PFSK-1 (cell line): ENCODE measurements around the gene SYNE2.

Experiments
- FOXP2 ChIP-seq: optimal IDR thresholded peaks from 2 replicates; pipeline ENCODE3; 2011; ENCODE audit warnings: borderline replicate concordance, control low read depth, inconsistent platforms; ENCODE audit not compliant: insufficient read depth; ENCODE audit errors: extremely low read length, extremely low read depth
- POLR2AphosphoS5 ChIP-seq: IDR thresholded peaks from 2 replicates; pipeline ENCODE4 v1.6.1; 2012; ENCODE audit warnings: low read depth, mild to moderate bottlenecking, control low read depth, low read length, moderate library complexity
- SIN3A ChIP-seq: IDR thresholded peaks from 2 replicates; pipeline ENCODE4 v1.6.1; 2012; ENCODE audit warnings: mild to moderate bottlenecking, low read length, moderate library complexity, borderline replicate concordance; ENCODE audit not compliant: insufficient read depth
- TAF1 ChIP-seq: IDR thresholded peaks from 2 replicates; pipeline ENCODE4 v1.6.1; 2012; ENCODE audit warnings: low read length, control low read depth, borderline replicate concordance; ENCODE audit not compliant: insufficient read depth
- TF ChIP-seq, protein P1 (sequence below), 2 experiments: IDR thresholded peaks; 2 replicates each; pipeline versions ENCODE4 v1.6.1 to v1.8.0; 2011 to 2012; ENCODE audit warnings: low read depth in 2 of 2, low read length in 2 of 2, control low read depth in 1 of 2, inconsistent platforms in 1 of 2, mild to moderate bottlenecking in 1 of 2, moderate library complexity in 1 of 2; ENCODE audit not compliant: insufficient read depth in 1 of 2

Gene SYNE2

GRCh38 chr14:63881926-63882325 lies 29.1 kb downstream of the SYNE2 start:
- TF ChIP-seq TAF1 (no peak), POLR2AphosphoS5 (no peak), SIN3A (no peak), FOXP2 (no peak)
- TF ChIP-seq, protein P1, sequence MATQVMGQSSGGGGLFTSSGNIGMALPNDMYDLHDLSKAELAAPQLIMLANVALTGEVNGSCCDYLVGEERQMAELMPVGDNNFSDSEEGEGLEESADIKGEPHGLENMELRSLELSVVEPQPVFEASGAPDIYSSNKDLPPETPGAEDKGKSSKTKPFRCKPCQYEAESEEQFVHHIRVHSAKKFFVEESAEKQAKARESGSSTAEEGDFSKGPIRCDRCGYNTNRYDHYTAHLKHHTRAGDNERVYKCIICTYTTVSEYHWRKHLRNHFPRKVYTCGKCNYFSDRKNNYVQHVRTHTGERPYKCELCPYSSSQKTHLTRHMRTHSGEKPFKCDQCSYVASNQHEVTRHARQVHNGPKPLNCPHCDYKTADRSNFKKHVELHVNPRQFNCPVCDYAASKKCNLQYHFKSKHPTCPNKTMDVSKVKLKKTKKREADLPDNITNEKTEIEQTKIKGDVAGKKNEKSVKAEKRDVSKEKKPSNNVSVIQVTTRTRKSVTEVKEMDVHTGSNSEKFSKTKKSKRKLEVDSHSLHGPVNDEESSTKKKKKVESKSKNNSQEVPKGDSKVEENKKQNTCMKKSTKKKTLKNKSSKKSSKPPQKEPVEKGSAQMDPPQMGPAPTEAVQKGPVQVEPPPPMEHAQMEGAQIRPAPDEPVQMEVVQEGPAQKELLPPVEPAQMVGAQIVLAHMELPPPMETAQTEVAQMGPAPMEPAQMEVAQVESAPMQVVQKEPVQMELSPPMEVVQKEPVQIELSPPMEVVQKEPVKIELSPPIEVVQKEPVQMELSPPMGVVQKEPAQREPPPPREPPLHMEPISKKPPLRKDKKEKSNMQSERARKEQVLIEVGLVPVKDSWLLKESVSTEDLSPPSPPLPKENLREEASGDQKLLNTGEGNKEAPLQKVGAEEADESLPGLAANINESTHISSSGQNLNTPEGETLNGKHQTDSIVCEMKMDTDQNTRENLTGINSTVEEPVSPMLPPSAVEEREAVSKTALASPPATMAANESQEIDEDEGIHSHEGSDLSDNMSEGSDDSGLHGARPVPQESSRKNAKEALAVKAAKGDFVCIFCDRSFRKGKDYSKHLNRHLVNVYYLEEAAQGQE (IDR thresholded peaks at IDR 0.05; ENCODE audit: insufficient read depth in 1 of 2, low read depth in 2 of 2, low read length in 2 of 2), result no peak

DNA sequence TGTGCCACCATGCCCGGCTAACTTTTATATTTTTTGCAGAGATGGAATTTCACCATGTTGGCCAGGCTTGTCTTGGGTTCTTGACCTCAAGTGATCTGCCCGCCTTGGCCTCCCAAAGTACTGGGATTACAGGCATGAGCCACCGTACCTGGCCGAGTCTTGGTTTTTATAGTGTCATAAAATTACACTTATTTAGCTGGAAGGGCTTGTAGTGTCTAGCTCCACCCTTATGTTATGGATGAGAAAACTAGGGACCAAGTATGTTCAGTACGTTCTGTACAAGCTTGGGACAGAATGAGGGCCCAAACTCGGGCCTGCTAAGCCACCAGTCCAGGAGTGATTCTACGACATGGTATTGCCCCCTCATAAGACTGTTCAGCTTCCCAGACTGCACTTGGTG lies 35.1 kb downstream of the SYNE2 start:
- TF ChIP-seq SIN3A (no peak), FOXP2 (no peak), TAF1 (no peak), POLR2AphosphoS5 (no peak)
- TF ChIP-seq, protein P1 (IDR thresholded peaks at IDR 0.05; ENCODE audit: insufficient read depth in 1 of 2, low read depth in 2 of 2, low read length in 2 of 2), result no peak

DNA sequence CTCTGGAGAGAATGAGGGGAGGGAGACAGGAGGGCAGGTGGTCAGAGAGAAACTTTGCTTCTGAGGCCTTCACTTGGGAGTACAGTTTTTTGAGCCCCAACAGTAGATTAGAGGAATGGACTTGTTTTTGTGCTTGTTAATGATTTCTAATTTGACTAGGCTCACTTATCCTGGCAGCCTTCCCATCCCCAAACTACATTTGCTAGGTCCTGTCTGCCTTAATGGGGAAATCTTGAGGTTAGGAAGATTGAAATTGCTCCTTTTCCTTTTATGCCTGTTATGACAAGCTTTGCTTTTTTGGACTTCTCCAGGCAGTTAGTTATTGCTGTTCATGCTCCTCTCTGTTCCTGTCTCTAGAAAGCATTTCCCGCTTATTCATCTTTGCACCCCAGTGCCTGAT lies 37.7 kb downstream of the SYNE2 start:
- no peak for TF ChIP-seq FOXP2
- TF ChIP-seq, protein P1 (IDR thresholded peaks at IDR 0.05; ENCODE audit: insufficient read depth in 1 of 2, low read depth in 2 of 2, low read length in 2 of 2), result no peak
- no peak for TF ChIP-seq SIN3A
- TF ChIP-seq TAF1, result no peak
- TF ChIP-seq POLR2AphosphoS5, result no peak

DNA sequence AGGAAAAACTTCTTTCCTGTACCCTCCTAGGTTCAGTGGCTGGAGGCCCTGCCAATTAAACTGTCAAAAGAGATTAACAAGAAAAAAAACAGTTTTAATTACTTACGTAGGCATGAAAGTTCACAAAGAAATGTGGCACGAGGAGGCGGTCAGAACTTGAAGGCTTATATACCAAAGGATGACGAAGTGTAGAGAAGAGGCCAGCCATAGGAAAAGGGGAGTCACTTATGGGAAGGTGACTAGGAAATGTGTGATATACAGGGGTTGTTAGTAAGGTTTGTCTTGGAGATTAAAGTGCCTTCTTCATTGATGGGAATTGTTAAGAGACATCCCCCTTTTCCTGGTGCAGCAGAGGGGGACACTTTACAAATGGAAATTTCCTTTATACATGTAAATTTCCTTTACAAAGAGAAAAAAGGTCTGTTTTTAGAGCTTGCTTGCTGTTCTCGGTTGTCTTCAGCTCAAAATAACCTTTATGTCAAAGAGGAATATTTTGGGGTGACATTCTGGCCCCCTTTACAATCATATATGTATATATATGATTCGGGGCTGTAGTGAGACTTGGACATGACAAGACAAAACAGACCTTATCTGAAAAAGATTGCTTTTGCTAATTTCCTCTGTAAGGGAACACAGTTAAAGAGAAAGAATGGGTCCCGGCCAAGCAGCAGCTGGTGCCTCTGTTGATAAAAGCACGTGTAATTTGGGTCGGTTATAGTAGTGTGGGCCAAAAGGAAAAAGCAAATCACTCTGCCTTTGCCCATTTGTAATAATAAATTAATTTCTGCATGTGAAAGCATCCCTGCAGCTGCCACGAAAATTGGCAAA lies 38.6 kb downstream of the SYNE2 start:
- TF ChIP-seq POLR2AphosphoS5 (no peak), FOXP2 (no peak), SIN3A (no peak), TAF1 (no peak)
- TF ChIP-seq, protein P1 (IDR thresholded peaks at IDR 0.05; ENCODE audit: insufficient read depth in 1 of 2, low read depth in 2 of 2, low read length in 2 of 2), result no peak

DNA sequence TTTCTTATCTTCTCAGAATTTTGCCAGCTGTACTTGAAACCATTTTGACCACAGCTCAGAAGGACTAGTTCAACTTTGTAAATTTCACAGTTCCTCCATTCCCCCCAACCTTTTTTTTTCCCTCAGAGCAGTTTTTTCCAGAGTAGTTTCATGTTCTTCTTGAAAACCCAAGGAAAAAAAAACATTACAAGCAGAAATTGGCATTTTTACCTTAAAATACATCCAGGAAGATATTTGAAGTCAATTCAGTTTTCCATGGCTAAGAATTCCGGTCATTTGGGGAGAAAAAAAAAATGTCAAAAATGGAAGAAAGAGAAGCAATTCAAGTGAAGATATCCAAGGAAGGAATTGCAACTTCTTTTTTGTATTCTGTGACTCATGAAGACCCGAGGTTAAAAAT lies 39.5 kb downstream of the SYNE2 start:
- TF ChIP-seq POLR2AphosphoS5 (no peak), FOXP2 (no peak), SIN3A (no peak), TAF1 (no peak)
- TF ChIP-seq, protein P1 (IDR thresholded peaks at IDR 0.05; ENCODE audit: insufficient read depth in 1 of 2, low read depth in 2 of 2, low read length in 2 of 2), result no peak
